ENCODE measurements around the gene MBD3. TPM values are rescaled to one million over a fixed set of nuclear protein-coding genes. Genes with fewer than 3 reads are reported as not detected.
"Not testable (repeated sequence)": the region's sequence is repeated elsewhere in the genome, so short reads cannot be mapped to it uniquely, and the experiment has no call there.

The MBD3 gene
- total and polyA plus RNA-seq, 2 donors: 64.8 to 99.9 TPM

GRCh38 chr19:1551068-1552040 is 41.3 kb downstream of the MBD3 start:
- H3K9me3 ChIP-seq (ENCODE audit: control insufficient read depth in 2 of 2, insufficient read depth in 1 of 2, low read length in 1 of 2): peaks cover 0 to 2% of the 10 kb centered on the region in 2 donors
- peaks cover 0 to 15% of the 10 kb centered on the region in 2 donors for H3K27me3 ChIP-seq (ENCODE audit: control insufficient read depth in 2 of 2, insufficient read depth in 1 of 2, low read length in 1 of 2)
- no peak for DNase-seq (ENCODE audit: low read depth in 6 of 9, low spot score in 9 of 9)
- H3K36me3 ChIP-seq (ENCODE audit: control insufficient read depth in 2 of 2, insufficient read depth in 2 of 2, low read length in 1 of 2): peaks cover 0 to 11% of the 10 kb centered on the region in 2 donors
- 91% methylated on average over 17 of the region's 17 CpGs for WGBS
- no peak overlapping the region for H3K4me3 ChIP-seq (ENCODE audit: low read length in 2 of 2)
- H3K4me1 ChIP-seq (ENCODE audit: control insufficient read depth in 2 of 2, insufficient read depth in 2 of 2, low read length in 2 of 2): no peaks in the 10 kb centered on the region
- no peak overlapping the region for H3K27ac ChIP-seq (ENCODE audit: low read depth in 1 of 2, low read length in 1 of 2)

DNA sequence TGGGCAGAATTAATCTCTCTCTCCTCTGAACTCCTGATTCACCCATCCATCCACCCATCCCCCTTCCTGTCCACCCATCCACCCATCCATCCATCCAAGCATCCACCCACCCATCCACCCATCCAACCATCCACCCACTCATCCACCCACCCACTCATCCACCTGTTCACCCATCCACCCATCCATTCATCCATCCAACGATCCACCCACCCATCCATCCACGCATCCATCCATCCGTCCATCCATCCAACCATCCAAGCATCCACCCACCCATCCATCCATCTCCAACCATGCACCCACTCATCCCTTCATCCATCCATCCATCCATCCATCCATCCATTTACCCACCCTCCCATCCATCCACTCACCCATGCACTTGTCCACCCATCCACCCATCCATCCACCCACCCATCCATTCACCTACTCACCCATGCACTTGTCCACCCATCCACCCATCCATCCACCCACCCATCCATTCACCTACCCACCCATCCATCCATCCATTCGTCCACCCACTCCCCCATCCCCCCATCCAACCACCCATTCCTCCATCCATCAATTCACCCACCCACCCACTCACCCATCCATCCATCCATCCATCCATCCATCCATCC is 43.2 kb downstream of the MBD3 start:
- H3K4me1 ChIP-seq (ENCODE audit: control insufficient read depth in 2 of 2, insufficient read depth in 2 of 2, low read length in 2 of 2): no peaks in the 10 kb centered on the region
- no peaks in the 10 kb centered on the region for H3K36me3 ChIP-seq (ENCODE audit: control insufficient read depth in 2 of 2, insufficient read depth in 2 of 2, low read length in 1 of 2)
- H3K27ac ChIP-seq (ENCODE audit: low read depth in 1 of 2, low read length in 1 of 2): no peak overlapping the region
- no peak for DNase-seq (ENCODE audit: low read depth in 6 of 9, low spot score in 9 of 9)
- WGBS: 86% methylated on average over 4 of the region's 4 CpGs
- H3K4me3 ChIP-seq (ENCODE audit: low read length in 2 of 2): no peak overlapping the region
- H3K27me3 ChIP-seq (ENCODE audit: control insufficient read depth in 2 of 2, insufficient read depth in 1 of 2, low read length in 1 of 2): peaks cover 0 to 29% of the 10 kb centered on the region in 2 donors
- peaks cover 0 to 6% of the 10 kb centered on the region in 2 donors for H3K9me3 ChIP-seq (ENCODE audit: control insufficient read depth in 2 of 2, insufficient read depth in 1 of 2, low read length in 1 of 2)

DNA sequence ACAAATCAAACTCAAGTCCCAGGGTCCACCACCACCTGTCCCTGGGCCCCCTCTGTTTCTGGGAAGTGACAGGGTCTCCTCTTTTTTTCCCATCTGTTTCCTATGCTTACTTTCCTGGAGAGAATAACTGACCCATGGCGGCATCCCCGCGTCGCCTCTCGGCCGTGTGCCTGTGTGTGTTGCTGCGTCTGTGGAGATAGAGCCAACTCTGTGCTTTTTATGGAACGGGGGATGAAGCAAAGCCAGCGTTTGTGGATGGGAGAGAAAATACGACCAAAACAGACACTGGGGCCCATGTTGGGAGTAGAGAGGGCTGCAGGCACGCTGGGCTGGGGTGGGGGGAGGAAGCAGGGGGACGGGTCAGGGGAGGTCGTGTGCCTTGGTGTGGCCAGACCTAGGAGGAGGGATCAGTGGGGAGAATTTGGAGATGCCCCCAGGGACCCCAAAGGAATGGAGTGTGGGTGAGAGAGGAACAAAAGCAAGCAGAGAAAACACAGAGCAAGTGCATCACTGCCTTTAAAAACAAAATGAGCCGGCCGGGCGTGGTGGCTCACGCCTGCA is 52.2 kb downstream of the MBD3 start:
- Histone ChIP-seq H3K27ac (ENCODE audit: low read depth in 1 of 2, low read length in 1 of 2) (no peak overlapping the region), H3K9me3 (ENCODE audit: control insufficient read depth in 2 of 2, insufficient read depth in 1 of 2, low read length in 1 of 2) (no peaks in the 10 kb centered on the region), H3K4me1 (ENCODE audit: control insufficient read depth in 2 of 2, insufficient read depth in 2 of 2, low read length in 2 of 2) (no peaks in the 10 kb centered on the region), H3K36me3 (ENCODE audit: control insufficient read depth in 2 of 2, insufficient read depth in 2 of 2, low read length in 1 of 2) (no peaks in the 10 kb centered on the region), H3K4me3 (ENCODE audit: low read length in 2 of 2) (no peak overlapping the region), H3K27me3 (ENCODE audit: control insufficient read depth in 2 of 2, insufficient read depth in 1 of 2, low read length in 1 of 2) (peaks cover 6 to 53% of the 10 kb centered on the region in 2 donors)
- WGBS: 40% methylated on average over 17 of the region's 17 CpGs
- DNase-seq (ENCODE audit: low read depth in 6 of 9, low spot score in 9 of 9): no peak

DNA sequence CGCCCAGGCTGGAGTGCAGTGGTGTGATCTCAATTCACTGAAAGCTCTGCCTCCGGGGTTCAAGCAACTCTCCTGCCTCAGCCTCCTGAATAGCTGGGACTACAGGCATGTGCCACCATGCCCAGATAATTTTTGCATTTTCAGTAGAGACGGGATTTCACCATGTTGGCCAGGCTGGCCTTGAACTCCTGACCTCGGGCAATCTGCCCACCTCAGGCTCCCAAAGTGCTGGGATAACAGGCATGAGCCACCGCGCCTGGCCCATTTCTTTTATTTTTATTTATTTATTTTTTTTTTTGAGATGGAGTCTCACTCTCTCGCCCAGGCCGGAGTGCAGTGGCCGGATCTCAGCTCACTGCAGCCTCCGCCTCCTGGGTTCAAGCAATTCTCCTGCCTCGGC is 52.9 kb downstream of the MBD3 start:
- H3K4me3 ChIP-seq (ENCODE audit: low read length in 2 of 2); H3K4me1 ChIP-seq (ENCODE audit: control insufficient read depth in 2 of 2, insufficient read depth in 2 of 2, low read length in 2 of 2); H3K36me3 ChIP-seq (ENCODE audit: control insufficient read depth in 2 of 2, insufficient read depth in 2 of 2, low read length in 1 of 2); H3K27ac ChIP-seq (ENCODE audit: low read depth in 1 of 2, low read length in 1 of 2); H3K9me3 ChIP-seq (ENCODE audit: control insufficient read depth in 2 of 2, insufficient read depth in 1 of 2, low read length in 1 of 2); DNase-seq (ENCODE audit: low read depth in 6 of 9, low spot score in 9 of 9): not testable (repeated sequence)
- 97% methylated on average over 11 of the region's 11 CpGs for whole genome bisulfite sequencing
- peaks cover 6 to 55% of the 10 kb centered on the region in 2 donors for H3K27me3 ChIP-seq (ENCODE audit: control insufficient read depth in 2 of 2, insufficient read depth in 1 of 2, low read length in 1 of 2)

GRCh38 chr19:1538978-1539377 is 53.7 kb downstream of the MBD3 start:
- no peak for DNase-seq (ENCODE audit: low read depth in 6 of 9, low spot score in 9 of 9)
- no peak overlapping the region for H3K4me3 ChIP-seq (ENCODE audit: low read length in 2 of 2)
- H3K4me1 ChIP-seq (ENCODE audit: control insufficient read depth in 2 of 2, insufficient read depth in 2 of 2, low read length in 2 of 2): no peaks in the 10 kb centered on the region
- H3K36me3 ChIP-seq (ENCODE audit: control insufficient read depth in 2 of 2, insufficient read depth in 2 of 2, low read length in 1 of 2): no peaks in the 10 kb centered on the region
- H3K27me3 ChIP-seq (ENCODE audit: control insufficient read depth in 2 of 2, insufficient read depth in 1 of 2, low read length in 1 of 2): peaks cover 6 to 54% of the 10 kb centered on the region in 2 donors
- no peaks in the 10 kb centered on the region for H3K9me3 ChIP-seq (ENCODE audit: control insufficient read depth in 2 of 2, insufficient read depth in 1 of 2, low read length in 1 of 2)
- no peak overlapping the region for H3K27ac ChIP-seq (ENCODE audit: low read depth in 1 of 2, low read length in 1 of 2)
- WGBS: 69% methylated on average over 15 of the region's 15 CpGs

DNA sequence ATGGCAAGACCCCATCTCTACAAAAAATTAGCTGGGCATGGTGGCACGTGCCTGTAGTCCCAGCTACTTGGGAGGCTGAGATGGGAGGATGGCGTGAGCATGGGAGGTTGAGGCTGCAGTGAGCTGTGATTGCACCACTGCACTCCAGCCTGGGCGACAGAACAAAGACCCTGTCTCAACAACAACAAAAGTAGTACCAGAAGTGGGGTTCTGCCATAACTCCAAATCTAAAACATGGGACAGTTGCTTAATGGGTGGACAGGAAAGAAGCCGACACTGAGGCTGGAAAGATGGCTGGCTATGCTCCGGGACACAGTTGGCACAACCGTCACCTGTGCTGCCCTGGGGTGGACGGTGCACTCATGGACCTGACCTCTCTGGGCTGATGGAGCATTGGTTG is 57.0 kb downstream of the MBD3 start:
- not testable (repeated sequence) for H3K27ac ChIP-seq (ENCODE audit: low read depth in 1 of 2, low read length in 1 of 2); H3K4me3 ChIP-seq (ENCODE audit: low read length in 2 of 2); DNase-seq (ENCODE audit: low read depth in 6 of 9, low spot score in 9 of 9); H3K9me3 ChIP-seq (ENCODE audit: control insufficient read depth in 2 of 2, insufficient read depth in 1 of 2, low read length in 1 of 2); H3K4me1 ChIP-seq (ENCODE audit: control insufficient read depth in 2 of 2, insufficient read depth in 2 of 2, low read length in 2 of 2); H3K36me3 ChIP-seq (ENCODE audit: control insufficient read depth in 2 of 2, insufficient read depth in 2 of 2, low read length in 1 of 2)
- H3K27me3 ChIP-seq (ENCODE audit: control insufficient read depth in 2 of 2, insufficient read depth in 1 of 2, low read length in 1 of 2): peaks cover 2 to 32% of the 10 kb centered on the region in 2 donors
- 96% methylated on average over 7 of the region's 7 CpGs for WGBS

DNA sequence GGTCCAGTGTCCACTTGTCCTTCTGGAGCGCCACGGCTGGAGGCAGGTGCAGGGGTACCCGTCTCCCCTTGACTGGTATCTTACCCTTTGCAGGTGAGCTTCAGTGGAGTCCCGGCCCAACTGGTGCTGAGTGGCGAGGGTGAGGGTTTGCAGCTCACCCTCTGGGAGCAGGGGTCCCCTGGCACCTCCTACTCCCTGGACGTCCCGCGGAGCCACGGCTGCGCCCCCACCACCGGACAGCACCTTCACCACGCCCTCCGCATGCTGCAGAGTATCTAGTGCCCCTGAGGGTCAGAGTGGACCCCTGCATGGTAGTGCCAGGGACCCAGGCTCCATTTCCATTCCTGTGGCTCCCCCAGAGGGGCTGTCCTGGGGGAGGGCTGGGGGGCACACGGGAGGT is 57.7 kb downstream of the MBD3 start:
- Histone ChIP-seq H3K4me3 (ENCODE audit: low read length in 2 of 2) (no peak overlapping the region), H3K36me3 (ENCODE audit: control insufficient read depth in 2 of 2, insufficient read depth in 2 of 2, low read length in 1 of 2) (no peaks in the 10 kb centered on the region), H3K4me1 (ENCODE audit: control insufficient read depth in 2 of 2, insufficient read depth in 2 of 2, low read length in 2 of 2) (no peaks in the 10 kb centered on the region), H3K9me3 (ENCODE audit: control insufficient read depth in 2 of 2, insufficient read depth in 1 of 2, low read length in 1 of 2) (no peaks in the 10 kb centered on the region), H3K27me3 (ENCODE audit: control insufficient read depth in 2 of 2, insufficient read depth in 1 of 2, low read length in 1 of 2) (peaks cover 0 to 25% of the 10 kb centered on the region in 2 donors), H3K27ac (ENCODE audit: low read depth in 1 of 2, low read length in 1 of 2) (no peak overlapping the region)
- no peak for DNase-seq (ENCODE audit: low read depth in 6 of 9, low spot score in 9 of 9)
- 89% methylated on average over 14 of the region's 14 CpGs for WGBS

DNA sequence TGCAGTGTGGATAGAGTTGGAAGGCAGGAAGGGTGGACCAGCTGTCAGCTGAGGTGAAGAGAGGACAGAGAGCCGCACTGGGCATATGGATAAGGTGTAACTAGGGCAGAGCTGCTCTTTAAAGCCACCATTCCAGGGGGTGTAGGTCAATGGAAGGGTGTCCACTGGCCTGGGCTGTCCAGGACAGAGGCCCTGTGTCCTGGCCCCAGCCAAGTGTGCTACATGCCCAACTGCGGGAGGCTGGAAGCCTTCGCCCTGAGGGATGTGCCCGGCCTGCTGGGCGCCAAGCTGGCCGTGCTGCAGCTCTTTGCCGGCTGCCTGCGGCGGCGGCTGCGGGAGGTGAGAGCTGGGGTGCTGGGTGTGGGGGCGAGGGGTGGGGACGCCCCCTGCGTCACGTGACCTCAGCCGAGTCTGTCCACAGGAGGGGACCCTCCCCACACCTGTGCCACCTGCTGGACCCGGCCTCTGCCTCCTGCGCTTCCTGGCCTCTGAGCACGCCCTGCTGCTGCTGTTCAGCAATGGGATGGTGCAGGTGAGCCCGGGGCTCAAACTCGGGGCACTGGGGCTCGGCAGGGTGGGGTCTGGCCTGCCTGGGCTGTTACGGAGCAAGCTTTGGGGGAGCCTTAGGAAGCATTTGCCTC is 59.0 kb downstream of the MBD3 start:
- 74% methylated on average over 23 of the region's 23 CpGs for WGBS
- H3K4me1 ChIP-seq (ENCODE audit: control insufficient read depth in 2 of 2, insufficient read depth in 2 of 2, low read length in 2 of 2): no peaks in the 10 kb centered on the region
- H3K4me3 ChIP-seq (ENCODE audit: low read length in 2 of 2): no peak overlapping the region
- H3K27me3 ChIP-seq (ENCODE audit: control insufficient read depth in 2 of 2, insufficient read depth in 1 of 2, low read length in 1 of 2): peaks cover 0 to 21% of the 10 kb centered on the region in 2 donors
- H3K27ac ChIP-seq (ENCODE audit: low read depth in 1 of 2, low read length in 1 of 2): no peak overlapping the region
- no peaks in the 10 kb centered on the region for H3K36me3 ChIP-seq (ENCODE audit: control insufficient read depth in 2 of 2, insufficient read depth in 2 of 2, low read length in 1 of 2)
- DNase-seq (ENCODE audit: low read depth in 6 of 9, low spot score in 9 of 9): no peak
- H3K9me3 ChIP-seq (ENCODE audit: control insufficient read depth in 2 of 2, insufficient read depth in 1 of 2, low read length in 1 of 2): no peaks in the 10 kb centered on the region

Data from thymus (tissue), 11 donors.